ENCODE data around the gene C18orf63. TPM values are rescaled to one million over a fixed set of nuclear protein-coding genes. Genes with fewer than 3 reads are reported as not detected.

The C18orf63 gene
- total RNA-seq, 1 experiment from 2014 or later: not detected

DNA sequence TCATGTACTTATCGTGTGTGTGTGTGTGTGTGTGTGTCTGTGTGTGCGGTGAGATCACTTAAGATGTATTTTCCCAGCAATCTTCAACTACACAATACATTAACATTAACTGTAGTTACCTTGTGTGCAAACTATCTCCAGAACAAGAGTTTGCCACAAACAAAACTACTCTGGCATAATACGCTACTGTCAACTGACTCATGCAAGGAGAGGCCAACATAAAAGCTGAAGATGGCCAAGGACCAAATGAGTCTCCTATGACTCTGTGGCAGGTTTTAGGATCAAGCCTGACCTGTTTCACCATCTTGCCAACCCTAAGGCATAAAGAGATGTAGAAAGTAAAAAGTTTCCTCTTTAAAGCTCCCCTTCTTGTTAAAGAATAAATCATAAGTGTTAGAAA is 44.0 kb upstream of the C18orf63 start:
- intact Hi-C loops (cut with micrococcal nuclease; ENCODE audit: unreplicated experiment) (no loop called here), in situ Hi-C loops (cut with HindIII; ENCODE audit: low pct_unique_long_range_greater_than_20kb, low sequenced_read_pairs) (no loop called here)
- ChIA-PET POLR2A (no interaction called here), CTCF (no interaction called here)
- no peak for ATAC-seq
- TF ChIP-seq TCF7L2 (IDR thresholded peaks at IDR 0.05; ENCODE audit: low read depth, low read length) (no peak), CTCF (IDR thresholded peaks at IDR 0.05) (no peak), SIN3A (IDR thresholded peaks at IDR 0.05; ENCODE audit: borderline replicate concordance, insufficient read depth, low read depth, low read length) (no peak), REST (IDR thresholded peaks at IDR 0.05; ENCODE audit: insufficient read depth in 1 of 2, low read depth in 2 of 2, low read length in 1 of 2) (no peak), POLR2AphosphoS5 (IDR thresholded peaks at IDR 0.05; ENCODE audit: low read depth, low read length) (no peak)
- Histone ChIP-seq H3K36me3 (ENCODE audit: control insufficient read depth, insufficient read depth, low read length) (no peaks in the 10 kb centered on the region), H3K4me3 (ENCODE audit: low read depth in 2 of 2, low read length in 2 of 2) (no peak overlapping the region), H3K4me1 (ENCODE audit: control insufficient read depth, insufficient read depth, low read length) (no peaks in the 10 kb centered on the region), H3K27ac (ENCODE audit: low read length) (no peak overlapping the region), H3K9me3 (ENCODE audit: control insufficient read depth, insufficient read depth, low read depth, low read length) (no peaks in the 10 kb centered on the region), H3K27me3 (ENCODE audit: control insufficient read depth, insufficient read depth, low read length) (no peaks in the 10 kb centered on the region)
- no peak for DNase-seq (ENCODE audit: low read depth, low spot score)
- no TSS peak for BruUV-seq (replicated peaks)

- TF ChIP-seq TCF7L2 (IDR thresholded peaks at IDR 0.05; ENCODE audit: low read depth, low read length) (no peak), POLR2AphosphoS5 (IDR thresholded peaks at IDR 0.05; ENCODE audit: low read depth, low read length) (no peak), CTCF (IDR thresholded peaks at IDR 0.05) (no peak), REST (IDR thresholded peaks at IDR 0.05; ENCODE audit: insufficient read depth in 1 of 2, low read depth in 2 of 2, low read length in 1 of 2) (no peak), SIN3A (IDR thresholded peaks at IDR 0.05; ENCODE audit: borderline replicate concordance, insufficient read depth, low read depth, low read length) (no peak)
- no TSS peak for BruUV-seq (replicated peaks)
- in situ Hi-C loops (cut with HindIII; ENCODE audit: low pct_unique_long_range_greater_than_20kb, low sequenced_read_pairs) (no loop called here), intact Hi-C loops (cut with micrococcal nuclease; ENCODE audit: unreplicated experiment) (no loop called here)
- H3K27ac ChIP-seq (ENCODE audit: low read length): no peak overlapping the region
- H3K36me3 ChIP-seq (ENCODE audit: control insufficient read depth, insufficient read depth, low read length): no peaks in the 10 kb centered on the region
- no peaks in the 10 kb centered on the region for H3K9me3 ChIP-seq (ENCODE audit: control insufficient read depth, insufficient read depth, low read depth, low read length)
- no peak for DNase-seq (ENCODE audit: low read depth, low spot score)
- no peak overlapping the region for H3K4me3 ChIP-seq (ENCODE audit: low read depth in 2 of 2, low read length in 2 of 2)
- H3K27me3 ChIP-seq (ENCODE audit: control insufficient read depth, insufficient read depth, low read length): no peaks in the 10 kb centered on the region
- no peak for ATAC-seq
- no peaks in the 10 kb centered on the region for H3K4me1 ChIP-seq (ENCODE audit: control insufficient read depth, insufficient read depth, low read length)
- ChIA-PET POLR2A (interaction anchor here (0.6 kb wide), 1 partner anchor 9 kb away, joined by 3 read pairs; no protein-coding TSS in a partner anchor), CTCF (no interaction called here)
Measured at GRCh38 chr18:74273394-74273793, 42.2 kb upstream of the C18orf63 start.

Measured in Panc1 (cell line).